GM21529 (cell line): ENCODE results near the gene PVR.
"Not testable (repeated sequence)": the region's sequence is repeated elsewhere in the genome, so short reads cannot be mapped to it uniquely, and the experiment has no call there.

Experiments used
- ATAC-seq: cut with Tn5 transposase; IDR thresholded peaks from one replicate; pipeline ENCODE4 v1.9.1; 2021; ENCODE audit not compliant: unreplicated experiment

Gene PVR, protein sequence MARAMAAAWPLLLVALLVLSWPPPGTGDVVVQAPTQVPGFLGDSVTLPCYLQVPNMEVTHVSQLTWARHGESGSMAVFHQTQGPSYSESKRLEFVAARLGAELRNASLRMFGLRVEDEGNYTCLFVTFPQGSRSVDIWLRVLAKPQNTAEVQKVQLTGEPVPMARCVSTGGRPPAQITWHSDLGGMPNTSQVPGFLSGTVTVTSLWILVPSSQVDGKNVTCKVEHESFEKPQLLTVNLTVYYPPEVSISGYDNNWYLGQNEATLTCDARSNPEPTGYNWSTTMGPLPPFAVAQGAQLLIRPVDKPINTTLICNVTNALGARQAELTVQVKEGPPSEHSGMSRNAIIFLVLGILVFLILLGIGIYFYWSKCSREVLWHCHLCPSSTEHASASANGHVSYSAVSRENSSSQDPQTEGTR

DNA sequence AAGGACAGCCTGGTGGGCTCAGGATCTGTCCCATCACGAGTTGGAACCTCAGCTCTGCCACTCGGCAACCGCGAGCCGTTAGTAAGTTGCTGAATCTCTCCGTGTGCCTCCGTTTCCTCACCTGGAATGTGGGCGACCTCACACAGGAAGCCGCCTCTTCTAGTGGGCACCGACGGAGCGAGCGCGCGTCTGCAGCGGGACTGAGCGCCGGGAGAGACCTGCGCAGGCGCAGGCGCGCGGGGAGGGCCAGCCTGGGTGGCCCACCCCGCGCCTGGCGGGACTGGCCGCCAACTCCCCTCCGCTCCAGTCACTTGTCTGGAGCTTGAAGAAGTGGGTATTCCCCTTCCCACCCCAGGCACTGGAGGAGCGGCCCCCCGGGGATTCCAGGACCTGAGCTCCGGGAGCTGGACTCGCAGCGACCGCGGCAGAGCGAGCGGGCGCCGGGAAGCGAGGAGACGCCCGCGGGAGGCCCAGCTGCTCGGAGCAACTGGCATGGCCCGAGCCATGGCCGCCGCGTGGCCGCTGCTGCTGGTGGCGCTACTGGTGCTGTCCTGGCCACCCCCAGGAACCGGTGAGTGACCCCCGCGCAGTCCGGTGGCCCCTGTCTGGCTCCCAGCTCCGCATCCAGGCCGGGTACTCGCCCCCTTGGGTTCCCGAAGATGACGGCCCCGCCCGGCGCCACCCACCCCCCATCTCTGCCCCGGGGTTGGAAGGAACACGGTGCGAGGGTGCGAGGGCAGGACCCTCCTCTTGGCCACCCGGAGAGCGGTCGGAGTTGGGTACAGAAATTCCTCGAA, at the start of gene PVR:
Gene PVR, plus strand, starts transcription at position 306 of the 797 bp plus-strand sequence. Its CDS starts 187 bp downstream, at position 493.
- no peak for ATAC-seq

- ATAC-seq = no peak
Observed at GRCh38 chr19:44596428-44597130, 47.1 kb upstream of the PVR start.

GRCh38 chr19:44597131-44597491, 46.6 kb upstream of the PVR start:
- ATAC-seq = no peak

DNA sequence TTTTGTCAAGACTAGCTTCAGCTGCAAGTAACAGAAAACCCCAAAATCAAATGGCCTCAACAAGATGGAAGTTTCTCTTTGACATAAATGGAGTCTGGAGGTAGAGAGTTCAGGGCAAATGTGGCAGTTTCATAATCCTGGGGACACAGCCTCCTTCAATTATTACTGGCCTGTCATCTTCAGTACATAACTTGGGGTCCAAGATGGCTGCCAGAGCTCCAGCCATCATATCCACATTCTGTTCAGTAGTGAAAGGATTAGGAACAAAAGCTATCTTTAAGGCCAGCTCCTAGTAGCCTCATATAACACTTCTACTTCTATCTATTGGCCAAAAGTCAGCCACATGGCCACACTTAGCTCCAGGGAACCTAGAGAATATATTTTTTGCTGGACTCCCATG, 45.4 kb upstream of the PVR start:
- ATAC-seq = no peak

GRCh38 chr19:44598880-44599279, 44.8 kb upstream of the PVR start:
- no peak for ATAC-seq

DNA sequence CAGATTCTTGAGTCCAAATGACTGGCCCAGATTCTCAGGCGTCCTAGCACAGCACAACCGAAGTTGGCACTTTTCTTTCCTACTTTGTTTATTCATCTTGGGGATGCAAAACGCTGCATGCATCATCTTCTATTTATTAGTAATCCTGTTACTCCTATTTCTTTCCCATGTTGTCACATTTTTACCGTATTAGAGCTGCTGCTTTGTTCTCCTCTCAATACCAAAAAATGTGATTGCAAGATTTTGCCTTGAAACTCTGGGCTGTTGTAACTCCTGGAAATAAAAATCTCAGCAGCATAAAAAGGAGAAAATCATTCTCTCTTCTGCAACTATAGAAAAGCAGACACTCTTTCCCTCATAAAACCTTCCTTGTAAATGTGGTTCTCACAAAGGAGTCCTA, 43.2 kb upstream of the PVR start:
- ATAC-seq = no peak

- no peak for ATAC-seq
Observed at GRCh38 chr19:44602081-44602480, 41.6 kb upstream of the PVR start.

DNA sequence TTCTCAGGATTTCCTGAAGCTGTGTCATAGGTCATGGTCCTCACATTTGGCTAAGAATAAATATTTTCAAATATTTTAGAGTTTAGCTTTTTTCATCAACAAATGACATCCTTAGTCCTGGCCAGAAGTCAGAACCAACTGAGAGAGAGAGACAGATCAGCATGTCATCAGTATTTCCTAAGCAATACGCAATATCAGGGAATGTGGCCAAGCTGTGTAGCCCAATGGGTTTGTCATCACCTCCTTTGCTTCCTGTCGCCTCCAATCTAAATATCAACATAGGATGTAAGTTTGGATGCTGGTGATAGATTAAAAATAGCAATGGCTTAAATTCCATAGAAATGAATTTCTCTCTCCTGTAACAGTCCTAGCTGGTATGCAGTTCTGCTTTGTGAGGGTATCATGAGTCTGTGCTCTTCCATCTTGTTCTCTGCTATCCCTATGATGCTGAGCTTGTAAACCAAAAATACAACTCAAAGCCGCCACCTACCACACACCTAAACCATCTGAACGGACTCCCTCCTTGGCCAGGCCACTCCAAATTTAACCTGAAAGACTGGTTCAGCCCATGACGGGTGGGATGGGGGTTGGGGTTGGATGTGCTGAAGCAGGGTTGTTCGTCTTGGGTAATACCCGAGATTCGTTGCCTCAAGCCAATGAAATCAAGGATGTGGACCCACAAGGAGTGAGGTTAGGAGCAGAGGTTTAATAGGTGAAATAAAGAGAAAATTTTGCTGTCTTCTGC, 40.3 kb upstream of the PVR start:
- ATAC-seq = no peak

- no peak for ATAC-seq
Observed at GRCh38 chr19:44604241-44604640, 39.5 kb upstream of the PVR start.

DNA sequence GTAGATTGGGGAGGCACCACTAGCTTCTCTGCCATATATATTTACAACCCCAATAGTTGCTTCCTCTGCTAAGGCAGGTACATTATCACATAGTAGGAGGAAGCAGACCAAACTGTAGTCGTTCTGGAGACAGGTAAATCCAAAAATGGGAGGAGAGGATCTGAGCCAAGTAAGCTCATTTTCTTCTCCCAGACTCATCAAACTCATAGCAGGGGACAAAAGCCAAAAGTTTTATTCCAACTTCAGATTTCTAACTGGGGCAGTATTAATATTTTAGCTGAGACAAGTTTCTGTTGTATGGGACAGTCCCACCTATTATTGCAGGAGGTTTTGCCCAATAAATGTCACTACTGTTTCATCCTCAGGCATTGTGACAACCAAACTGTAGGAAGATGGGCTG, 38.2 kb upstream of the PVR start:
- no peak for ATAC-seq

DNA sequence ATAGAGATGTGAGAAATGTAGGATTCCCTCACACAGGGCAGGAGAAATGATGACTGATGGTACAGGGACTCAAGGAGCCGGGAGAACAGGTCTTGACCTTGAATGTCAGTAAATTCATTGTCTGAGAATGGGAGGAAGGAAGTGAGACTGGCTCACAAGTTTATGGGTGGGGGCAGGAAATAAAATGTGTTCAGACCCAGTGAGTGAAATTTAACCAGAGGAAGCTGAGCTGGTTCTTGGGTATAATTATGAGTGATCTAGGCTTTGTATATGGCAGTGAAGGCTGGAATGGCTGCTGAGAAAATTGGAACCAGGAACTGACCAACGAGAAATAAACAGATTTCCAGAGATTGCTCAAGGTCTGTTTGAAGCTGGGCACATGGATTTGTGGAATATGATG, 36.7 kb upstream of the PVR start:
- ATAC-seq = no peak

DNA sequence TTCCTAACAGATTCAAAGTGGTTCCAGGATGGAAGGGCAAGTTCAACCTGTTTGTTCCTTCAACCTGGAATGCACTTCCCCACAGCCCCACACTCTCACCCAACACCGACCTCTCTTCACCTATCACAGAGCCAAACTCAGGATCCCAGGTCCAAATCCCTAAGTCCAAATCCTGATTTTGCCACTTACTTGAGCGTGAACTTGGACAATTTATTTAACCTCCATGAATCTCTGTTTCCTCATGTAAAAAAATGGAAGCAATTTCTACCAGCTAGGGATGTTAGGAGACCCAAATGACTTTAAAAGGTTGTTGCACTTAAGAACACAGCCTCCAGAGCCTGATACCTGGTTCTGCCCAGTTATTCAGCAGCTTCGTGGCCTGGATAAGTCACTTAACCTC, 35.8 kb upstream of the PVR start:
- ATAC-seq = no peak

GRCh38 chr19:44608391-44608821, 35.3 kb upstream of the PVR start:
- ATAC-seq = no peak

- no peak for ATAC-seq
Observed at GRCh38 chr19:44609219-44609618, 34.5 kb upstream of the PVR start.

DNA sequence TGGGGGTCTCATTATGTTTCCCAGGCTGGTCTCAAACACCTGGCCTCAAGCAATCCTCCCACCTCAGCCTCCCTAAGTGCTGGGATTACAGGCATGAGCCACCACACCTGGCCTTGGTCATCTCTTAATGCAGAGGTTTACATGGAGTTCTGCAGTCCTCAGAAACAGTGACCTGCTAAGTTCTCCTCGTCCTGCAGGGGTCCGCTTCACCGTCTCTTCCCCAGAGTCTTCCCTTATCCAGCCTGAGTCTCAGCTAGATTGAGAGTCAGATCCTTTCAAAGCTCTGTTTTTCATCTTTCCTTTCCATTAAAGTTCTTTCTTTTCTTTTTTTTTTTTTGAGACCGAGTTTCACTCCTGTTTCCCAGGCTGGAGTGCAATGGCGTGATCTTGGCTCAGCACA, 33.2 kb upstream of the PVR start:
- ATAC-seq = not testable (repeated sequence)

- ATAC-seq = no peak
Observed at GRCh38 chr19:44611812-44612295, 31.9 kb upstream of the PVR start.

- no peak for ATAC-seq
Observed at GRCh38 chr19:44613295-44614178, 30.2 kb upstream of the PVR start, which contains the start of gene IGSF23. Gene IGSF23, plus strand, starts transcription at chr19:44613563. Its CDS starts 83 bp downstream, at chr19:44613646.

- no peak for ATAC-seq
Observed at GRCh38 chr19:44614313-44614712, 29.4 kb upstream of the PVR start.

GRCh38 chr19:44615863-44616247, 27.9 kb upstream of the PVR start:
- no peak for ATAC-seq
